Measurements from ENCODE around the gene DAP3.

- TF ChIP-seq POLR2A (IDR thresholded peaks at IDR 0.05; ENCODE audit: low read depth) (no peak), CTCF (IDR thresholded peaks at IDR 0.05) (no peak), POLR2AphosphoS5 (IDR thresholded peaks at IDR 0.05) (no peak)
Measured at GRCh38 chr1:155777582-155777981, 88.7 kb downstream of the DAP3 start.
